NB4 (cell line): Measurements from ENCODE around the gene MCM5.

Experiments used
- DNase-seq: peaks from one replicate; pipeline ENCODE4 v3.0.0; 2010; ENCODE audit warnings: low read depth
- H3K4me3 ChIP-seq: one replicate; pipeline ENCODE4 v1.5.1; 2011; ENCODE audit warnings: mild to moderate bottlenecking, low read depth, low read length, moderate library complexity
- CTCF ChIP-seq: IDR thresholded peaks from one replicate; pipeline ENCODE4 v1.5.1; 2012; ENCODE audit warnings: low read depth, low read length
- MYC ChIP-seq: IDR thresholded peaks from 2 replicates; pipeline ENCODE4 v1.6.1; 2011; ENCODE audit warnings: low read depth, low read length
- POLR2A ChIP-seq: IDR thresholded peaks from 2 replicates; pipeline ENCODE4 v1.6.1; 2011; ENCODE audit warnings: mild to moderate bottlenecking; ENCODE audit not compliant: insufficient read length; ENCODE audit errors: extremely low read depth
- TF ChIP-seq, protein P1 (sequence below): IDR thresholded peaks from 2 replicates; pipeline ENCODE4 v1.6.1; 2011; ENCODE audit warnings: low read depth, low read length

The MCM5 gene

DNA sequence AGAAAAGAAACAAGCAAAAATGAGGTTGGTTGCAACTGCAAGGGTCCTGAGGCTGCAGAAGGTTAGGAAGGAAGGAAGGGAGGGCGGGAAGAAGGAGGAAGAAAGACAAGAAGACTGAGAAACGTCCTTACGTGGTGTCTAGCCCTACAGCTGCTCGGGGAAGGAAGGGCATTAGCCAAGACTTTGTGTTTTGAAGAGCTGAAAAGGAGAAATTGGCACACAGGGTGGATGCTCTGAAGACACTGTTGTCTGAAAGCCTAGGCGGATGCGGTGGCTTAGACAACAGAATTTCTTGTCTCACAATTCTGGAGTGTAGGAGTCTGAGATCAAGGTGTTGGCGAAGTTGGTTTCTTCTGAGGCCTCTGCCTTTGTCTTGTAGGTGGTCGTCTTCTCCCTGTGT lies 60.7 kb downstream of the MCM5 start:
- no peak for DNase-seq
- no peak overlapping the region for H3K4me3 ChIP-seq
- TF ChIP-seq, protein P1, sequence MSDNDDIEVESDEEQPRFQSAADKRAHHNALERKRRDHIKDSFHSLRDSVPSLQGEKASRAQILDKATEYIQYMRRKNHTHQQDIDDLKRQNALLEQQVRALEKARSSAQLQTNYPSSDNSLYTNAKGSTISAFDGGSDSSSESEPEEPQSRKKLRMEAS = no peak
- TF ChIP-seq MYC = no peak

GRCh38 chr22:35462498-35463230 lies 62.7 kb downstream of the MCM5 start:
- no peak for TF ChIP-seq MYC
- no peak for TF ChIP-seq POLR2A
- TF ChIP-seq, protein P1 = no peak
- TF ChIP-seq CTCF = no peak
- no peak for DNase-seq
- H3K4me3 ChIP-seq = no peak overlapping the region

DNA sequence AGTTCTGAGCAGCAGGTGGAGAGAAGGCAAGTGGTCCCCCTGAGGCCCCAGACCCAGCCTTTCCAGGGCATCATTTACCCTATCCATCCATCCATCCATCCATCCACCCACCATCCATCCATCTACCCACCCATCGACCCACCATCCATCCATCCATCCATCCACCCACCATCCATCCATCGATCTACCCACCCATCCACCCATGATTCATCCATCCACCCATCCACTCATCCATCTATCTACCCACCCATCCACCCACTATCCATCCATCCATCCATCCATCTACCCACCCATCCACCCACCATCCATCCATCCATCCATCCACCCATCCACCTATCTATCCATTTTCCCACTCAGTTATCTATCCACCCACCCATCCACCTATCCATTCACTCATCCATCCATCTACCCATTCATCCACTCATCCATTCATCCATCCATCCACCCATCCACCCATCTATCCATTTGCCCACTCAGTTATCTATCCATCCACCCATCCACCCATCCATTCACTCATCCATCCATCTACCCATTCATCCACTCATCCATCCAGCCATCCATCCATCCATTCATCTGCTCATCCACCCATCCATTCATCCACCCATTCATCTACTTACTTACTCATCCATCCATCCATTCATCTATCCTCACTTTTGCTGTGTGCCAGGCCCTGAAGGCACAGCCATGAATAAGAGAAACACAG lies 63.4 kb downstream of the MCM5 start:
- TF ChIP-seq MYC (no peak), CTCF (no peak), POLR2A (no peak)
- TF ChIP-seq, protein P1 = no peak
- DNase-seq = no peak
- no peak overlapping the region for H3K4me3 ChIP-seq

GRCh38 chr22:35464399-35464798 lies 64.5 kb downstream of the MCM5 start:
- no peak for DNase-seq
- TF ChIP-seq MYC = no peak
- no peak overlapping the region for H3K4me3 ChIP-seq

- no peak for DNase-seq
- TF ChIP-seq POLR2A = no peak
- TF ChIP-seq CTCF = no peak
- no peak for TF ChIP-seq MYC
- TF ChIP-seq, protein P1 = no peak
- H3K4me3 ChIP-seq = no peak overlapping the region
These were observed 65.3 kb downstream of the MCM5 start for GRCh38 chr22:35465109-35465701.

DNA sequence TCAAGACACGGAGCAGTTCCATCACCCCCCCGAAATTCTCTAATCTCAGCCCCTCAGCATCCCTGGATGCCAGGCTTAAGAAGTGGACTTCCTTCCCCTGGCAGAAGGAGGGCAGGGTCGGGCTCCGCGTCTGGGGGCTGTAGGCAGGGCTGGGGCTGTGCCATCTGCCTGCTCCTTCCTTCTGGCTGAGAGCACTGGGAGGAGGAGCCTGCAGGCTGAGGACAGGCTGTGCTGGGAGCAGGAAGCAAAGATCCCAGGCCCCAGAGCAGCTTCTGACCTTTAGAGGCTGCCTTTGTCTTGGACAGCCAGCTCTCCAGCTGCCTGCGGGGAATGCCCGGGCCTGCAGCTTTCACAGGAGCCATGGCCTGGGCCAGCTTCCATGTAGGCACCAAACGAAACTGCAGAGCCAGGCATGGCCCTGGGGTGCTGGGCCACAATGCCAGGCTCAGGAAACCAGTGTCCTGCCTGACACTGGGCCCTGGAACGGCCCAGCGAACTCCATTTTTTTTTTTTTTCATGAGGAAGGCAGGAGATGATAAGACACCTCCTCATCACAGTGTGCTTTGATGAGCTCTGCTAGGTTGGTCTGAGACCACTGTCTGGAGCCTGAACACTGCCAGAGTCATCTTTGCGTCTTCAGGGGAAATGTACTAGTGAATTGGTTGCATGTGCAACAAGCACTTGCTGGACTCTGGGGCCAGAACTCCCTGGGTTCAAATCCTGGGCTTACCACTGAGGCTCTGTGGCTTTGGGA lies 67.9 kb downstream of the MCM5 start:
- TF ChIP-seq POLR2A = no peak
- no peak for TF ChIP-seq MYC
- no peak for TF ChIP-seq CTCF
- TF ChIP-seq, protein P1 = no peak

More for the DNA sequence above, 67.9 kb downstream of the MCM5 start:
- no peak for DNase-seq
- H3K4me3 ChIP-seq = no peak overlapping the region
